ENCODE data around the gene TMEM266. TPM values are rescaled to one million over a fixed set of nuclear protein-coding genes. Genes with fewer than 3 reads are reported as not detected.

TMEM266 gene
- total RNA-seq, 4 donors from 2014 or later, result 0.75 to 5.4 TPM; not detected in 2

- TF ChIP-seq, protein P1, sequence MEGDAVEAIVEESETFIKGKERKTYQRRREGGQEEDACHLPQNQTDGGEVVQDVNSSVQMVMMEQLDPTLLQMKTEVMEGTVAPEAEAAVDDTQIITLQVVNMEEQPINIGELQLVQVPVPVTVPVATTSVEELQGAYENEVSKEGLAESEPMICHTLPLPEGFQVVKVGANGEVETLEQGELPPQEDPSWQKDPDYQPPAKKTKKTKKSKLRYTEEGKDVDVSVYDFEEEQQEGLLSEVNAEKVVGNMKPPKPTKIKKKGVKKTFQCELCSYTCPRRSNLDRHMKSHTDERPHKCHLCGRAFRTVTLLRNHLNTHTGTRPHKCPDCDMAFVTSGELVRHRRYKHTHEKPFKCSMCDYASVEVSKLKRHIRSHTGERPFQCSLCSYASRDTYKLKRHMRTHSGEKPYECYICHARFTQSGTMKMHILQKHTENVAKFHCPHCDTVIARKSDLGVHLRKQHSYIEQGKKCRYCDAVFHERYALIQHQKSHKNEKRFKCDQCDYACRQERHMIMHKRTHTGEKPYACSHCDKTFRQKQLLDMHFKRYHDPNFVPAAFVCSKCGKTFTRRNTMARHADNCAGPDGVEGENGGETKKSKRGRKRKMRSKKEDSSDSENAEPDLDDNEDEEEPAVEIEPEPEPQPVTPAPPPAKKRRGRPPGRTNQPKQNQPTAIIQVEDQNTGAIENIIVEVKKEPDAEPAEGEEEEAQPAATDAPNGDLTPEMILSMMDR (IDR thresholded peaks at IDR 0.05; ENCODE audit: low read depth), result no peak
Measured at GRCh38 chr15:76158226-76158625, 98.4 kb downstream of the TMEM266 start.

GRCh38 chr15:76158815-76159214 lies 99.0 kb downstream of the TMEM266 start:
- TF ChIP-seq, protein P1 (IDR thresholded peaks at IDR 0.05; ENCODE audit: low read depth), result no peak

GRCh38 chr15:76159282-76159681 lies 99.5 kb downstream of the TMEM266 start:
- TF ChIP-seq, protein P1 (IDR thresholded peaks at IDR 0.05; ENCODE audit: low read depth), result no peak

GRCh38 chr15:76160426-76161152 lies 100.8 kb downstream of the TMEM266 start:
- TF ChIP-seq, protein P1 (IDR thresholded peaks at IDR 0.05; ENCODE audit: low read depth), result no peak

DNA sequence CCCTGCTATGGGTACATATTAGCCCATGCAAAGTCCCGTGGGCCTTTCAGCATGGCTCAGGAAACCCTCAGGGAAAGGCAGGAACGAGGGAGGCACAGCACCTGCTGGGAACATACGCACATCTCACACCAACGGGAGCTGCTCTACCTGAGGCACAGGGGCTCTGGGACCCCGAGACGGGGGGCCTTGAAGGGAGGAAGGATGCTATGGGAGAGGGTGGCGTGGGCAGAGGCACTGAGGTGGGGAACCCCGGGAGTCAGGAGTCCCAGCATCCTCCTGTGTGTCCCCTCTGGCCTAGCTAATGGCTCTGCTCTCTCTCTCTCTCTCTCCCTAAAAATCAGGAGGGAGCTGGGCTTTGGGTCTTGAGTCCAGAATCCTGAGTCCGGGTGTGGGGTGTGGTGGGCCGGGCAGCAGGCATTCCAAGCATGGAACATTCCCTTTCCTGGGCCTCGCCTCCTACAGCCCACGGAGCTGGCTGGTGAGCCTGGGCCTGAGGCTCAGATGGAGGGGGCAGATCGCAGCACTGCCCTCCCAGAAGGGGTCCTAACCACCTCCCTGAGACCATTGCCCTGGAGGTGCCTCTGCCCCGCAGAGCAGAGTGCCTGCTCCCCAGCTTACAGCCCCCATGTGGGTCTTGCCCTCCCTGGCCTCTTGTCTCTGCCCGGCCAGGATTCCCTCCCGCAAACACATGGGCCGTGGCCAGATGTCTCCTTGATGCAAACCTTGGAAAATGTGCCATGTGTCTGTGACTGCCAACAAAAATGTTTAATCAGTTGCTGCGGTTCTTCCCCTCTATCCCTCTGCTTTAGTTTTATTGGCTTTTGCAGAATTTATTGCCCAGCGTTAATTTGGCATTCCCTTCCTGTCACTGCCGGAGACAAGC lies 101.6 kb downstream of the TMEM266 start:
- TF ChIP-seq, protein P1 (IDR thresholded peaks at IDR 0.05; ENCODE audit: low read depth), result no peak

- TF ChIP-seq, protein P1 (IDR thresholded peaks at IDR 0.05; ENCODE audit: low read depth), result no peak
Measured at GRCh38 chr15:76162036-76162398, 102.2 kb downstream of the TMEM266 start.

GRCh38 chr15:76162784-76163456 lies 103.1 kb downstream of the TMEM266 start:
- TF ChIP-seq, protein P1 (IDR thresholded peaks at IDR 0.05; ENCODE audit: low read depth), result no peak

Measured in subcutaneous adipose tissue (tissue), 4 donors.